Dedifferentiated amniotic fluid mesenchymal stem cell (primary cell): ENCODE data around the gene CTSZ.
"Not testable (repeated sequence)": the region's sequence is repeated elsewhere in the genome, so short reads cannot be mapped to it uniquely, and the experiment has no call there.

ENCODE experiments used
- DNase-seq: peaks from one replicate; pipeline ENCODE4 v3.0.0-alpha.2; 2016; ENCODE audit errors: extremely low spot score

CTSZ gene

GRCh38 chr20:58996226-58996611, 10.8 kb downstream of the CTSZ start:
- no peak for DNase-seq

GRCh38 chr20:58995461-58996225, 11.4 kb downstream of the CTSZ start:
- DNase-seq, result no peak

GRCh38 chr20:58994390-58995159, 12.5 kb downstream of the CTSZ start:
- DNase-seq, result no peak

GRCh38 chr20:58993332-58994248, 13.5 kb downstream of the CTSZ start:
- no peak for DNase-seq

DNA sequence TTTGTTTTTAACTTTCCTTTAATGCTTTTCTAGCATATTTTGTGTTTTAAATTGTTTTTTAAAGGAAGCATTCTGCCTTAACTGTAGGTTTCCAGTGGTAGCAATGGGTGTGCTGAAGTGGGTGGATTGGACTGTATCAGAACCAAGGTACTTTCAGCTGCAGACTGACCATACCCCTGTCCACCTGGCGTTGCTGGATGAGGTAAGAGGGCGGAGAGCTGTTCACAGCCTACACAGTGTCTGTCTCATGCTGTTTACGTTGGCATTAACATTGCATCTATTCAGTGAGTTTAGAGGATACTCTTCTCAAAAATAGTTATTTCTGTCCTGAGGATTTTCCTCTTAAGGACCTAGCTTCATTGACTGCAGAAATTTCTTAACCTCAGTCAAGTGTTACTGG, 14.1 kb downstream of the CTSZ start:
- DNase-seq, result no peak

DNA sequence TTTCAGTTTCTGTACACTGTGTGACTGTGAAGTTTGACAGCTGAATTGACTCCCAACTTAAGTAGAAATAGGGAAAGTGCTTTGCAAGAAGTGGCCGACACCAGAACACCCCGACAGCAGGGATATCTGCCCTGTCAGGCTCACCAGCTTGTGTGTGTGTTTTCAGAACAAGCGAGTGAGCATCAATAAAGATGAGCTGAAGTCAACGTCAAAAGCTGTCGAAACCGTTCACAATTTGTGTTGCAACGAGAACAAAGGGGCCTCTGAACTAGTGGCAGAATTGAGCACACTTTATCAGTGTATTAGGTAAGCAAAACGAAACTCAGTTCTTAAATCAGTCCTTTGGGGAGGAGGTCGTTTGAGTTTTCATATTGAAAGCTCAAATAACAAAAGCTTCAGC, 15.3 kb downstream of the CTSZ start:
- DNase-seq, result no peak

DNA sequence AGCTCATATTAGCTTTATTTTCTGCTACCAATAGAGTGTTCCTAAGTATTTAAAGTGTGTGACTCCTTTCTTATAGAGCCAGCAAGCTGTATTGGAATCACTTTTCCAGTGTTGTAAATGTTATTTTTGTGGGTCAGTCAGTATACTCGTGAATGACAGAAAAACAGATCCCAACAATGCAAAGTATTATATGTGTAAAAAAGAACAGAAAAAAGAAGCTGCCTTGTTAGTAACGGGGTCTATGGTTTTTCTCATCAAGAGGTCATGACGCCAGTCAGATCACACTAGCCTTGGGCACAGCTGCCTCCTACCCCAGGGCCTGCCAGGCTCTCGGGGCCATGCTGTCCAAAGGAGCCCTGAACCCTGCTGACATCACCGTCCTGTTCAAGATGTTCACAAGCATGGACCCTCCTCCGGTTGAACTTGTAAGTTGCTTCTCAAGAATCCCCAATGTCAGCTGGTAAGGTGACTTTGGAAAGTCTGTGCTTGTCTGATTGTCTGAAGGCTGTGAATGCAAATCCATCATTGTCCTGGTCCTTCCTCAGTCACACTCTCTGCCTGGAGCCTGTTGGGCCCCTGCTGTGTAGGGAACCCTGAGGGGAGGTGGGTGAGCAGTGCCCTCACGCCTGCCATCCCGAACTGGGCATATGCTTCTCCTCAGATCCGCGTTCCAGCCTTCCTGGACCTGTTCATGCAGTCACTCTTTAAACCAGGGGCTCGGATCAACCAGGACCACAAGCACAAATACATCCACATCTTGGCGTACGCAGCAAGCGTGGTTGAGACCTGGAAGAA, 16.2 kb downstream of the CTSZ start:
- DNase-seq, result no peak

GRCh38 chr20:58989196-58989595, 17.9 kb downstream of the CTSZ start:
- DNase-seq, result no peak

GRCh38 chr20:58988565-58988882, 18.5 kb downstream of the CTSZ start:
- no peak for DNase-seq

DNA sequence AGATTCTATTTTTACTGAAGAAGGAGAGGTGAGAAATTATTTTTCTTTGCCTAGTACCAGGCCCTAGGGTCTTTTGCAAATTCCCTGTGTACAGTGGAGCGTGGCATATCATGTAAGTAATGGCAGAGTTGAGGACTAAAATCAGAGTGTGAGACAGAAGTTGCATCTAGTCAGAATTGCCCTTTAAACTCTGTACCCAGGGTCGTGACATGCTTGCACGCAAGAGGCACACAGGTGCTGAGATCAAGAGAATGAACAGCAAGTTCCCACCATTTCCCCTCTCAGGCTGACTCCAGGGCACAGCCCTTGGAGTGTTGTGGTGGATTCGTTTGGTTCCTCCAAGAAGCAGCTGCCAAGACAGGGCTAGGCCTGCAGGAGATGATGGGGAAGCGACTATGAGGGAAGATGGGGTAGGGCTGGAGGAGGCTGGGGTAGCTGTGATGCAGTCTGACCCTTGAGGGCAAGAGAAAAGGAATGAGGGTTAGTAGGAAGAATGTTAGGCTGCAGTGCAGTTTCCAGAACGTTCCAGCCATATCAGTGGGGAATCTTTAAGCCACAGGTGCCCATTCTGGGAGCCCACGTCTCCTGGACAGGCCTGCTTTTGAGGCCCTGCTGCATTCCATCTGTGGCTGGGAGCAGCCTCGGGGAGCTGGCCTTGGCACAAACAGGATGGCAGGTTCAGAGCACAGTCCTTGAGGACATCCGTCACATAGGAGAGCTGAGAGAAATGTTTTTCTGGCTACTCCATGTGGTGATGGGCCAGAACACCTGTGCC, 19.1 kb downstream of the CTSZ start:
- DNase-seq, result no peak

GRCh38 chr20:58986968-58987517, 20.0 kb downstream of the CTSZ start:
- no peak for DNase-seq

DNA sequence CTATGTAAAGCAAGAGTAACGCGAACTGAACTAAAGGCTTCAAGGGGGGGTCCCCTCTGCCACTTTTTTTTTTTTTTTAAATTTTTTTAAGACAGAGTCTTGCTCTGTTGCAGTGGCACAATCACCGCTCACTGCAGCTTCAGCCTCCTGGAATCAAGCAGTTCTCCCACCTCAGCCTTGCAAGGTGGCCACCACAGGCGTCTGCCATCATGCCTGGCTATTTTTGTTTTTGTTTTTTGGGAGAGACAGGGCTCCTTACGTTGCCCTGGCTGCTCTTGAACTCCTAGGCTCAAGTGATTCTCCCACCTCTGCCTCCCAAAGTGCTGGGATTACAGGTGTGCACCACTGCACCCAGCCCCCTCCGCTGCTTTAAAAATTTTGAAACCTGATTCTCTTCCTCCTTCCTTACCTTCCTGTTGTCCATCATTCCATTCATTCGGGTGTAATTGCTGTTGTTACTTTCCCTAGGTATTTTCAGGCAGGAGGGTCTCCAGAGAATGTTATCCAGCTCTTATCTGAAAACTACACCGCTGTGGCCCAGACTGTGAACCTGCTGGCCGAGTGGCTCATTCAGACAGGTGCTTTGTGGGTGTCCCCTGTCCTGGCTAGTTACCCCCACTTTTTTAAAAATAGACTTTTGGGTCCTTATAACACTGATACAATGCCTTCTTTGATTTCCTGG, 20.6 kb downstream of the CTSZ start:
- no peak for DNase-seq

GRCh38 chr20:58985656-58986055, 21.4 kb downstream of the CTSZ start:
- DNase-seq, result no peak

GRCh38 chr20:58984691-58985090, 22.4 kb downstream of the CTSZ start:
- DNase-seq, result no peak

DNA sequence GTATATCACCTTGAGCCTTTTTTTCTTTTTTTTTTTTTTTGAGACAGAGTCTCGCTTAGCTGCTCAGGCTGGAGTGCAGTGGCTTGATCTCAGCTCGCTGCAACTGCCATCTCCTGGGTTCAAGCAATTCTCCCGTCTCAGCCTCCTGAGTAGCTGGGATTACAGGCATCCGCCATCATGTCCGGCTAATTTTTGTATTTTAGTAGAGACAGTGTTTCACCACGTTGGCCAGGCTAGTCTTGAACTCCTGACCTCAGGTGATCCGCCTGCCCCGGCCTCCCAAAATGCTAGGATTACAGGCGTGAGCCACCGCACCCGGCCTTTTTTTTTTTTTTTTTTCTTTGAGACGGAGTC, 24.0 kb downstream of the CTSZ start:
- not testable (repeated sequence) for DNase-seq

DNA sequence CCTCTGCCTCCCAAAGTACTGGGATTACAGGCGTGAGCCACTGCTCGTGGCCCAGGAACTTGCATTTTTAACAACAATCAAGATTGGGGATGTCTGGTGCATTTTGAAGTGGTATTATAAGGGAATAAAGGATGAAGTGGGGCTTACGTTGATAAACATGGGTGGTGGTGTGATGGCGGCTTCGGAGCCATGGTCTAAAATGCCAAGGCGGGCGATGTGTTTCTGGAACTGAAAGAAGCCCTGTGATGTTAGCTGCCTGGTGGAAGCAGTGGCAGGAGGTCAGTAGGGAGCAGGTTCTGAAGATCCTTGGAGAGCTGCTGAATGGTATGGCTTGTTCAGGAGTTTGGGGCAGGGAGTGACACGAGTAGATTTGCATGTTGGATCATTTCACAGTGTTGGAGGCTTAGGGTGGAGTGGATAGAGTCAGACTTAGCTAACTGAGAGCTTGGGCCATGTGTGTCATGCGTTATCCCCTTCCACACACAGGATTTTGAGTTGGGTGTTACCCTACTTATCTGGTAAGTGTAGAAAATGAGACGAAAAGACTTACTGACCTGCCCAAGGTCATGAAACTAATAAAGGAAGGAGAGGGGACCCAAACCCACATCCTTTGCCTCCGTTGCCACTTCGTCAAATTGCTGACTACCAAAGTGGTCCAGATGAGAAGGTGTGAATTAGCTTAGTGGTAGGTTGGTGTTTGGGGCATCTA, 24.5 kb downstream of the CTSZ start:
- no peak for DNase-seq

DNA sequence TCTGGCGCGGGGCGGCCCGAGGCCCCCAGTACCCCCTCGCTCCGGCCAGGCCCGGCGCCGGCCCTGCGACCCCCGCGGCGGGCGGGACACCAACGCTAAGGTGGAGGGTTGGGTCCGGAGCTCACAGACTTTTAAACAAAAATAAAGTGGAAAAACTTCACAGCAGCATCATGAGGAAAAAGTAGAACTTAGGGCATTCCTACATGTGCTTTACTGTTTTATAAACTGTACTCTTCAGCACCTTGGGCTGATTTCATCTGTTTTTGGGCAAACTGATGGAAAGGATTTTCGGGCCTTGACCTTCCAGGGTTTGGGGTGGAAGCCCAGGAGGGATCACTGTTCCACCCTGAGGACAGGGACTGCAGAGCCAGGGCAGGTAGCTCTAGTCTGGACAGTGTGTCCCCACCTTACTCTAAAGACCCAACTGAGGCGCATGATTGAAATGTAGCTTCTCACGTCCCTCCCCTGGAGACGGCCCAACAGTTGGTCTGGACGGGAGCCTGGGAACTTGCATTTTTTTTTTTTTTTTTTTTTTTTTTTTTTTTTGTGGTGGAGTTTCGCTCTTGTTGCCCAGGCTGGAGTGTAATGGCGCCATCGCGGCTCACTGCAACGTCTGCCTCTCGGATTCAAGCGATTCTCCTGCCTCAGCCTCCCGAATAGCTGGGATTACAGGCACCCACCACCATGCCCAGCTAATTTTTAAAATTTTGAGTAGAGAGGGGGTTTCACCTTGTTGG, 25.3 kb downstream of the CTSZ start:
- no peak for DNase-seq

DNA sequence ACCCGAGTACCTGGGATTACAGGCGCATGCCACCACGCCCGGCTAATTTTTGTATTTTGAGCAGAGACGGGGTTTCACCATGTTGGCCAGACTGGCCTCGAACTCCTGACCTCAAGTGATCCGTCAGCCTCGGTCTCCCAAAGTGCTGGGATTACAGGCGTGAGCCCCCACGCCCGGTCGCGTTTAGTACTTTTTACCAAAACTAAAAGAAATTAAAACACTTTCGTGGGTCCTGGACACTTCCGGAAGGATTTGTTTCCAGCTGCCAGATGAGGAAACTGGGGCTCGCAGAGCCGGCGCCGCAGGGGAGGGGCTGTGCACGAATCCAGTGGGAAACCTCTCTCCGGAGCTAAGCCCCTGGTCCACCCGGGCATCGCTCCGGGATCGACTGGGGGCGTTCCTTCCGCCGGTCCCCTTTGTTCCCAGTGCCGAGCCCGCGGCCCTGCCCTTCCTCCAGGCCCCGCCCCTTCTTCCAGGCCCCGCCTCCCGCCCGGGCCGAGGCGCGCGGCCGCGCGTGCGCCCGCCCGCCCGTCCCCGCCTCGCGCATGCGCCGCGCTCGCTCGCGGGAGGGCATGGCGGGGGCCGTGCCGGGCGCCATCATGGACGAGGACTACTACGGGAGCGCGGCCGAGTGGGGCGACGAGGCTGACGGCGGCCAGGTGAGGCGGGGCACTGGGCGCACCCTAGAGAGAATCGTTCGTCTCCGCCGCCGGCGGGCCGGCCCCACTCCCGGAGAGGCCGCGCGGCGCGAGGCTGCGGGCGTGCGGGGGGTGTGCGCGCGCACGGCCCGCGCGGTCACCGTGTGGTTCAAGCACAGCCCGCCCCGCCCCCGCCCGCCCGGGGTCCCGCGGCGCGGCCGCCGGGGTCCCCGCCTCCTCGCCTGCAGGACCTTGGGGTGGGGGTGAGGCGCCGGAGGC, 26.1 kb downstream of the CTSZ start, which contains the start of gene NELFCD:
Gene NELFCD (plus strand): TSS at position 546 of the 917 bp plus-strand sequence. CDS start 54 bp downstream, at position 600.
- DNase-seq, result peak; percentile 66
